Measurements from ENCODE around the gene KCMF1. TPM values are rescaled to one million over a fixed set of nuclear protein-coding genes. Genes with fewer than 3 reads are reported as not detected.

KCMF1 gene
- total and polyA plus RNA-seq, 10 of the 15 experiments (the other 5 are each of a cell fraction or from before 2014, with no cell fraction given), result 8.4 to 124 (median 43.0) TPM

GRCh38 chr2:84925336-84925723 lies 45.6 kb upstream of the KCMF1 start:
- ATAC-seq (peak; percentile 6), FAIRE-seq (no peak), DNase-seq (ENCODE audit: low read depth, low spot score) (no peak)
- H3K79me2 ChIP-seq (ENCODE audit: control insufficient read depth, insufficient read depth, low read length), result peaks cover 21% of the 10 kb centered on the region
- in situ Hi-C loops (cut with MboI), result loop anchor here (5.0 to 25.0 kb wide), 4 partner anchors 87 to 1512 kb away; partner anchors contain the start of gene KDM3A
- H3K27ac ChIP-seq (ENCODE audit: control insufficient read depth, insufficient read depth), result peak overlapping the region; percentile 80
- no peaks in the 10 kb centered on the region for H3K36me3 ChIP-seq (ENCODE audit: control insufficient read depth in 2 of 2, insufficient read depth in 2 of 2, low read length in 1 of 2)
- intact Hi-C loops (cut with micrococcal nuclease; ENCODE audit: unreplicated experiment), result loop anchor here (1.0 to 5.0 kb wide), 4 partner anchors 55 to 430 kb away; no protein-coding TSS in a partner anchor
- ChIA-PET POLR2A (interaction anchor here (1.0 to 3.9 kb wide), 14 partner anchors 9 to 360 kb away, joined by 3 to 49 read pairs (median 4); partner anchors contain the start of genes KCMF1, TMSB10 and TRABD2A), RAD21 (ENCODE audit: unreplicated experiment) (interaction anchor here (0.6 to 4.5 kb wide), 54 partner anchors 8 to 903 kb away, joined by 3 to 141 read pairs (median 5); partner anchors contain the start of genes KCMF1, TMSB10 and TRABD2A), SMC1A (ENCODE audit: uncharacterized antibody, unreplicated experiment) (interaction anchor here (0.6 to 7.9 kb wide), 54 partner anchors 17 to 435 kb away, joined by 3 to 176 read pairs (median 5); partner anchors contain the start of genes KCMF1, TMSB10 and TRABD2A), CTCF (interaction anchor here (0.7 to 4.8 kb wide), 88 partner anchors 8 to 631 kb away, joined by 3 to 275 read pairs (median 6); partner anchors contain the start of genes KCMF1, SUCLG1 and TRABD2A)
- no peaks in the 10 kb centered on the region for H3K27me3 ChIP-seq (replicated peaks in 1 of 2; ENCODE audit: control insufficient read depth in 2 of 2, insufficient read depth in 2 of 2, low read length in 1 of 2)
- 79% methylated on average over 2 of the region's 2 CpGs for WGBS (ENCODE audit: insufficient coverage, insufficient replicate concordance, low lambda C conversion rate, missing lambda C conversion rate)
- no peaks in the 10 kb centered on the region for H4K20me1 ChIP-seq (ENCODE audit: control insufficient read depth, insufficient read depth)
- peak overlapping the region; percentile 93 for H3K4me2 ChIP-seq (ENCODE audit: control insufficient read depth, insufficient read depth)
- no TSS peak for BruUV-seq (replicated peaks)
- H3K9me3 ChIP-seq (replicated peaks; ENCODE audit: control insufficient read depth, insufficient read depth, low read length), result no peaks in the 10 kb centered on the region
- peak overlapping the region; percentile 14; the same call in 1 of the 2 replicates for H3K4me3 ChIP-seq
- TF ChIP-seq RAD51 (IDR thresholded peaks at IDR 0.05) (no peak), IRF3 (IDR thresholded peaks at IDR 0.05) (no peak), ZBTB40 (IDR thresholded peaks at IDR 0.05; ENCODE audit: borderline replicate concordance) (no peak), ZNF274 (IDR thresholded peaks at IDR 0.05; ENCODE audit: insufficient read depth, insufficient read length) (no peak), FOXM1 (IDR thresholded peaks at IDR 0.05; ENCODE audit: low read depth, low read length) (no peak), CEBPB (IDR thresholded peaks at IDR 0.05; ENCODE audit: borderline replicate concordance in 1 of 2, low read depth in 2 of 2, low read length in 2 of 2) (no peak), RUNX3 (IDR thresholded peaks at IDR 0.05; ENCODE audit: low read length) (no peak), PAX8 (IDR thresholded peaks at IDR 0.05) (no peak), GABPA (IDR thresholded peaks at IDR 0.05; ENCODE audit: low read depth) (no peak), YBX1 (IDR thresholded peaks at IDR 0.05) (no peak), CHD2 (IDR thresholded peaks at IDR 0.05; ENCODE audit: borderline replicate concordance, low read depth, low read length) (no peak), BCLAF1 (IDR thresholded peaks at IDR 0.05) (no peak)
- peaks cover 24% of the 10 kb centered on the region for H3K4me1 ChIP-seq (ENCODE audit: control insufficient read depth, insufficient read depth, low read length)
- no peak overlapping the region for H3K9ac ChIP-seq (ENCODE audit: control insufficient read depth, insufficient read depth, low read length)
- peak overlapping the region; percentile 91 for H2AFZ ChIP-seq (ENCODE audit: control insufficient read depth, low read depth, low read length)
